Upper lobe of left lung (tissue), 6 donors: ENCODE data around the gene C13orf46. TPM values are rescaled to one million over a fixed set of nuclear protein-coding genes. Genes with fewer than 3 reads are reported as not detected.

Source experiments
- ATAC-seq, 2 donors: fragments of 200-7000 bp; cut with Tn5 transposase; one replicate each; pipeline ENCODE4 v1.9.1; 2022; ENCODE audit warnings: mild to moderate bottlenecking in 2 of 2, moderate library complexity in 2 of 2; ENCODE audit not compliant: low FRiP score in 2 of 2
- DNase-seq, 2 donors: peaks; one replicate each; pipeline ENCODE4 v3.0.0-alpha.2; 2019 to 2020
- H3K27ac ChIP-seq, 4 donors: fragments of 200-600 bp; sonication (generic); one replicate each; pipeline ENCODE4 v1.5.1; 2016 to 2019
- H3K27me3 ChIP-seq, 4 donors: fragments of 200-600 bp; sonication (generic); one replicate each; pipeline ENCODE4 v1.5.1; 2017 to 2019
- H3K36me3 ChIP-seq, 4 donors: fragments of 200-600 bp; sonication (generic); one replicate each; pipeline ENCODE4 v1.5.1; 2016 to 2019
- H3K4me1 ChIP-seq, 4 donors: fragments of 200-600 bp; sonication (generic); one replicate each; pipeline ENCODE4 v1.5.1; 2018 to 2019
- H3K4me3 ChIP-seq, 4 donors: fragments of 200-600 bp; sonication (generic); one replicate each; pipeline ENCODE4 v1.5.1; 2017 to 2019; ENCODE audit warnings: mild to moderate bottlenecking in 2 of 4, moderate library complexity in 1 of 4
- H3K9me3 ChIP-seq, 4 donors: fragments of 200-600 bp; sonication (generic); one replicate each; pipeline ENCODE4 v1.5.1; 2018 to 2019
- CTCF ChIP-seq, 6 experiments: fragments of 450-650 bp in 4 of 6; fragments of 200-600 bp in 2 of 6; sonication (generic) in 2 of 6; IDR thresholded peaks; one replicate each; pipeline ENCODE4 v1.5.1; 2016 to 2019; ENCODE audit warnings: antibody characterized with exemption in 6 of 6
- EP300 ChIP-seq, 4 donors: sonication (generic); formaldehyde crosslinking; IDR thresholded peaks; one replicate each; pipeline ENCODE4 v1.5.1; 2017; ENCODE audit warnings: antibody characterized with exemption in 4 of 4, control low read depth in 2 of 4
- POLR2A ChIP-seq, 4 donors: fragments of 450-650 bp; IDR thresholded peaks; one replicate each; pipeline ENCODE4 v1.5.1; 2016 to 2017; ENCODE audit warnings: antibody characterized with exemption in 4 of 4, mild to moderate bottlenecking in 2 of 4
- POLR2AphosphoS5 ChIP-seq, 2 donors: sonication (generic); formaldehyde crosslinking; IDR thresholded peaks; one replicate each; pipeline ENCODE4 v1.5.1; 2017; ENCODE audit warnings: antibody characterized with exemption in 2 of 2
- WGBS, 2 donors: methylation state at CpG; one replicate each; pipeline ENCODE4 v1.1.5; 2017 to 2018; 5-methylcytosine and 5-hydroxymethylcytosine counted together
- total RNA-seq, 6 donors: library from RNA; depleted of rRNA in 4 of 6; stranded (reverse); fragments of >200 nt in 4 of 6; gene quantifications; one replicate each; pipeline versions ENCODE4 v1.1.0 to v1.2.1, GENCODE V29; 2016 to 2021
- donor health status: DM: no; HTN: no; CAD: no; lungs with moderate emphysema.
- donor health status: DM: no; HTN: yes; CAD: no; lungs with severe emphysema.

The C13orf46 gene
- total RNA-seq, 6 donors from 2014 or later: 5.5 to 44.0 (median 14.7) TPM

DNA sequence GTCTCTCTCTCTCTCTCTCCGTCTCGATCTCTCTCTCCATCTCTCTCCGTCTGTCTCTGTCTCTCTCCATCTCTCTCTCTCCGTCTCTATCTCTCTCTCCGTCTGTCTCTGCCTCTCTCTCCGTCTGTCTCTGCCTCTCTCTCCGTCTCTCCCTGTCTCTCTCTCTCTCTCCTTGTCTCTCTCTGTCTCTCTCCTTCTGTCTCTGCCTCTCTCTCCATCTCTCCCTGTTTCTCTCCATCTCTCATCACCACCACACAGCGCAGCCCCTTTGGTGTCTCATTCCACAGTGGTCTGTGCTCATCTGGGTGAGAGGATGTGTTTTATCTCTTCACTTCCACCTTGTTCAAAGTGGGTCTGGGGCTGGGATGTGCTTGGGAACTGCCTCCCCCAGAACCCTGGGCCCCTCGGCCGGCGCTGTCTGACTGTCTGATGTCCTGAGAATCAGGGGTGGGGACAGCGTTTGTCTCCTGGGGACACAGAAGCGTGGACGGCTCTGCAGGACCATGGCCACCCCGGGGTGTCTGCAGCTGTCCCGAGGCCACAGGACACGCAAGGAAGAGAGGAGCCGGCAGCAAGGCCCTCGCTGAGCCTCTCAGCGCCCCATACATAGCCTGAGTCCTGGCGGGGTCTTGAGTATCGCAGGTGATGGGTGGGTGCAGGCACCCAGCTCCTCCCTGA, 40.2 kb upstream of the C13orf46 start:
- Histone ChIP-seq H3K27me3 (no peaks in the 10 kb centered on the region), H3K36me3 (peaks cover 2 to 87% (median 56%) of the 10 kb centered on the region in 4 donors), H3K27ac (no peak overlapping the region), H3K4me3 (no peak overlapping the region), H3K4me1 (peaks cover 0 to 3% (median 0%) of the 10 kb centered on the region in 4 donors), H3K9me3 (no peaks in the 10 kb centered on the region)
- ATAC-seq (no peak), DNase-seq (peak in 1 of 2 donors; percentile 70)
- 94 to 96% methylated on average over 12 to 21 of the region's 22 CpGs for WGBS, 2 donors
- TF ChIP-seq CTCF (IDR thresholded peaks at IDR 0.05) (no peak), POLR2AphosphoS5 (IDR thresholded peaks at IDR 0.05) (no peak), POLR2A (IDR thresholded peaks at IDR 0.05) (no peak), EP300 (IDR thresholded peaks at IDR 0.05) (no peak)

GRCh38 chr13:114013336-114013735, 39.5 kb upstream of the C13orf46 start:
- 72 to 94% methylated on average over 4 of the region's 4 CpGs for WGBS, 2 donors
- Histone ChIP-seq H3K27ac (no peak overlapping the region), H3K4me3 (no peak overlapping the region), H3K4me1 (peaks cover 0 to 3% (median 0%) of the 10 kb centered on the region in 4 donors), H3K27me3 (no peaks in the 10 kb centered on the region), H3K9me3 (no peaks in the 10 kb centered on the region), H3K36me3 (peaks cover 2 to 85% (median 53%) of the 10 kb centered on the region in 4 donors)
- no peak for ATAC-seq
- TF ChIP-seq POLR2A (IDR thresholded peaks at IDR 0.05) (no peak), CTCF (IDR thresholded peaks at IDR 0.05) (no peak), POLR2AphosphoS5 (IDR thresholded peaks at IDR 0.05) (no peak), EP300 (IDR thresholded peaks at IDR 0.05) (no peak)
- no peak for DNase-seq

DNA sequence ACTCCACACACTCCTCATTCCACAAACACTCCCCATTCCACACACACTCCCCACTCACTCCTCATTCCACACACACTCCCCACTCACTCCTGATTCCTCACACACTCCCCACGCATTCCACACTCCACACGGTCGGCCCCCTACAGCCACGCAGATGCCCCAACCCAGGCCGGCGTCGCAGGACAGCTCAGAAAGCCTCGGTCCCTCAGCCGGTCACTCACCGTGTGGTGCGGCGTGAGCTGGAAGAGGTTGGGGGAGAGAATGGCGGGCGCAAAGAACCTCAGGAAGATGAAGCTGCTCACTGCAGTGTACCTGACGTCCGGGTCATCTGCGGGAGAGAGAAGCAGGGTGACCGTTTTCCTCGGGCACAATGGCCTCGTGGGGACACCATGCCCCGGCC, 39.0 kb upstream of the C13orf46 start:
- TF ChIP-seq CTCF (IDR thresholded peaks at IDR 0.05) (no peak), EP300 (IDR thresholded peaks at IDR 0.05) (no peak), POLR2A (IDR thresholded peaks at IDR 0.05) (no peak), POLR2AphosphoS5 (IDR thresholded peaks at IDR 0.05) (no peak)
- Histone ChIP-seq H3K27me3 (no peaks in the 10 kb centered on the region), H3K9me3 (no peaks in the 10 kb centered on the region), H3K4me1 (peaks cover 0 to 3% (median 0%) of the 10 kb centered on the region in 4 donors), H3K4me3 (no peak overlapping the region), H3K36me3 (peaks cover 2 to 81% (median 51%) of the 10 kb centered on the region in 4 donors), H3K27ac (no peak overlapping the region)
- ATAC-seq (no peak), DNase-seq (peak in 1 of 2 donors; percentile 53)
- 93% methylated on average over 18 to 21 of the region's 21 CpGs for WGBS, 2 donors

GRCh38 chr13:114012141-114012540, 38.3 kb upstream of the C13orf46 start:
- whole genome bisulfite sequencing, 2 donors: 89 to 90% methylated on average over 17 of the region's 17 CpGs
- Histone ChIP-seq H3K27me3 (no peaks in the 10 kb centered on the region), H3K4me3 (no peak overlapping the region), H3K4me1 (peaks cover 0 to 3% (median 0%) of the 10 kb centered on the region in 4 donors), H3K27ac (no peak overlapping the region), H3K9me3 (no peaks in the 10 kb centered on the region), H3K36me3 (peaks cover 2 to 73% (median 47%) of the 10 kb centered on the region in 4 donors)
- peak in 1 of 2 donors; percentile 10 for DNase-seq
- no peak for TF ChIP-seq POLR2AphosphoS5 (IDR thresholded peaks at IDR 0.05)
- no peak for TF ChIP-seq CTCF (IDR thresholded peaks at IDR 0.05)
- no peak for TF ChIP-seq POLR2A (IDR thresholded peaks at IDR 0.05)
- TF ChIP-seq EP300 (IDR thresholded peaks at IDR 0.05): no peak
- ATAC-seq: no peak

DNA sequence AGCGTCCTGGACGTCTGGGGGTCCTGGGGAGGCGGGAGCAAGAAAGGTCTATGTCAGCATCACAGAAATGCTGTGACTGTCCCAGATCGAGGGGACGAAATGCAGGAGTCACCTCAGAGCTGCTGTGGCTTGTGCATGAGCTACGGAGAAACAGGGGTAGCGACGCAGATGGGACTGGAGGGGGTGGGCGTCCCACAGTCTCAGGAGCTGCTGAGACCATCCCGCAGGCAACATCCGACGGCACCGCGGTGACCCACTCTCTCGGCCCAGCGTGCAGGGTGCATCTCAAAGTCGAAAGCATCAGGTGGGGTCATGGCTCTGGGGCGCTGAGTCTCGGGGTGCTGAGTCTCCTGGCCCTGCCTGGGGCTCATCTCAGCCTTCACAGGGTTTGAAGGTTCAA, 37.4 kb upstream of the C13orf46 start:
- Histone ChIP-seq H3K27ac (no peak overlapping the region), H3K4me3 (no peak overlapping the region), H3K9me3 (no peaks in the 10 kb centered on the region), H3K4me1 (peaks cover 0 to 3% (median 0%) of the 10 kb centered on the region in 4 donors), H3K27me3 (no peaks in the 10 kb centered on the region), H3K36me3 (peaks cover 2 to 64% (median 43%) of the 10 kb centered on the region in 4 donors)
- peak in 1 of 2 donors; percentile 74 for DNase-seq
- no peak for ATAC-seq
- TF ChIP-seq EP300 (IDR thresholded peaks at IDR 0.05) (no peak), POLR2AphosphoS5 (IDR thresholded peaks at IDR 0.05) (no peak), POLR2A (IDR thresholded peaks at IDR 0.05) (no peak), CTCF (IDR thresholded peaks at IDR 0.05) (no peak)
- WGBS, 2 donors: 92 to 93% methylated on average over 19 of the region's 19 CpGs
